HFF-Myc (cell line): ENCODE data around the gene LEPR.

ENCODE experiments used
- DNase-seq: peaks from one replicate; pipeline ENCODE4 v3.0.0-alpha.2; 2011; ENCODE audit warnings: low read depth; ENCODE audit errors: extremely low read depth
- H3K4me3 ChIP-seq: replicated peaks from 2 replicates; pipeline ENCODE4 v1.5.1; 2011; ENCODE audit warnings: low read depth, mild to moderate bottlenecking, control low read depth, low read length
- CTCF ChIP-seq: IDR thresholded peaks from 2 replicates; pipeline ENCODE4 v1.5.1; 2012; ENCODE audit warnings: mild to moderate bottlenecking, low read depth, low read length, control low read depth; ENCODE audit errors: missing control alignments

LEPR gene

DNA sequence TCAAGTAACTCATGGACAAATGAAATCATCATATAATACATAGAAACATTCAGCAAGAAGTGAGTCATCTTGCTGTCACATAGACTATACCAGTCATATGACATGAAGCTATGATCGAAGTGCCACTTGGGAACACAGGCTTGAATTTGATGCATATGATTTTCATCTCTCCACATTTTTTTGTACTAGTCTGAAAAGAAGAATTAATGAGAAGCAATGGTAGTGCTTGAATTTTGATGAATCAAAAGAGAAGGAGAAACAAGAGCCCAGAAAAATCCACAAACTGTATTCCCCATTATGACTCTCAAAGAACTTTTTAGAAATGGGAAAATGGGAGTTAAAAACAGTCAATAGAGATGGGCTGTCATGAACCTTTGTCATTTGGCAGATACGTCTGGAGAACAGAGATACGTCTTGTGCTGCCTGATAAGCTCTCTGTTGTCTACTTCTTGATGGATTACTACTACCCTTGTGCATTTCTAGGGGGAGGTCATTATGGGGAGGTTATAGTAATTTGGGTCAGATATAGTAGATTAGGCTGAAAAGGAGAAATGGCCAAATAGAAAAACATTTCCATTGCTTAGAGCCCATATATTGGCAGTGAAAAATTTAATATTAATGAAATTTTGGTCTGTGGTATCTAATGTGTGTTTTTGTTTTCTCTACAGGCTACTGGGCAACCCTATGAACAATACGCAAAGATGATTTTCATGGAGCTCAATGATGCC, 8.0 kb upstream of the LEPR start:
- TF ChIP-seq CTCF, result no peak
- DNase-seq, result no peak
- no peak overlapping the region for H3K4me3 ChIP-seq

DNA sequence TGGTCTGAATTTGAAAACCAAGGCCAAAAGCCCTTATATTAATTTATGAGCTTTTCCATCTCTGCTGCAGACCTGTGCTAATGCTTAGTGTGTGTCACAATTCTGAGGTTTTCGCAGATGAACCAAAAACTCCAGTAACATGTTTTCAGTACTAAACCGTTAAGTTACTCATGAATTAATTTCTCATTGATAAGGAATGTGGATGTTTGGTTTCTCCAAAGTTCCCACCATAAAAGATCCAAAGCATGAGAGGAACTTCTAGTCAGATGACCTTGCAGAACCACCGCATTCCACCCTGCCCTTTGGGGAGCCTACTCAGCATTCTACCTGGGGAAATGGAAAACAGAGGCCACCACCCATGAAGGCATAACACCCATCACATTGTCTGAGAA, 7.5 kb upstream of the LEPR start:
- H3K4me3 ChIP-seq, result no peak overlapping the region
- DNase-seq, result no peak
- TF ChIP-seq CTCF, result no peak

DNA sequence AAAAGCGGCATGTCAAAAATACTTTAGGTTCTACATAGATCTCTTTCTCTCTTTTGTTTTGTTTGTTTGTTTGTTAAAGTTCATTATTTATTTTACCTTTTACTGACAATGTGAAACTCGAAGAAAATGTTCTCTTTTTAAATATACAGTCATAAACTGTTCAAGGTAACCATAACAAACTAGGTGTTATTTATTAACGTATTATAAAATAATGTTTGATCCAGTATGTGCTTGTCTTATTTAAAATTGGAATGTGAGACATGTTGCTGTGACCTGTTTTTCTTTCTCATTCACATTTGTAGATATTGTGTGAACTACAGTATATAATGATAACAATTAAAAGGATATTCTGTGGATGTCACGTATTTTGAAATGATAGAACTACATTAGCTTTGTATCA, 5.9 kb upstream of the LEPR start:
- TF ChIP-seq CTCF, result no peak
- no peak for DNase-seq
- no peak overlapping the region for H3K4me3 ChIP-seq

GRCh38 chr1:65416767-65417166, 3.7 kb upstream of the LEPR start:
- no peak for TF ChIP-seq CTCF
- no peak for DNase-seq

DNA sequence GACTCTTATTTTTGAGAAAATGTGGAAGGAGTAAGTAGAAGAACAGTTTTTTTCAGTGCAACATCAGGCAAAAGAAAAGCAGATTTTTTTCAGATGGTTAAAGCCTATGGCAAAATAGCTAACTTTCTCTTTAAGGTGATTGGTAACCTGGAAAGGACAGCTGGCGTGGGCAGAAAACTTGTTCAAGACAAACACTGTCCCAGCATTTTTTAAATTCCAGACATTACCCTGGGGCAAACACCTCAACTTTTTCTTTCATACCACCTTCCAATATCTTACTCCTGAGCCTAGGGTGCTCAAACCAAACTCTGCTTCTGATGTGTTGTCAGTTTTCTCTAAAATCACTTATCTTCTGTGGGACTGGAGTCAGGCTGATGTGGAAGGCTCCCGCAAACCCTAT, 2.7 kb upstream of the LEPR start:
- no peak overlapping the region for H3K4me3 ChIP-seq
- TF ChIP-seq CTCF, result no peak
- no peak for DNase-seq

More at GRCh38 chr1:65416767-65417166, 3.7 kb upstream of the LEPR start:
- H3K4me3 ChIP-seq, result no peak overlapping the region

DNA sequence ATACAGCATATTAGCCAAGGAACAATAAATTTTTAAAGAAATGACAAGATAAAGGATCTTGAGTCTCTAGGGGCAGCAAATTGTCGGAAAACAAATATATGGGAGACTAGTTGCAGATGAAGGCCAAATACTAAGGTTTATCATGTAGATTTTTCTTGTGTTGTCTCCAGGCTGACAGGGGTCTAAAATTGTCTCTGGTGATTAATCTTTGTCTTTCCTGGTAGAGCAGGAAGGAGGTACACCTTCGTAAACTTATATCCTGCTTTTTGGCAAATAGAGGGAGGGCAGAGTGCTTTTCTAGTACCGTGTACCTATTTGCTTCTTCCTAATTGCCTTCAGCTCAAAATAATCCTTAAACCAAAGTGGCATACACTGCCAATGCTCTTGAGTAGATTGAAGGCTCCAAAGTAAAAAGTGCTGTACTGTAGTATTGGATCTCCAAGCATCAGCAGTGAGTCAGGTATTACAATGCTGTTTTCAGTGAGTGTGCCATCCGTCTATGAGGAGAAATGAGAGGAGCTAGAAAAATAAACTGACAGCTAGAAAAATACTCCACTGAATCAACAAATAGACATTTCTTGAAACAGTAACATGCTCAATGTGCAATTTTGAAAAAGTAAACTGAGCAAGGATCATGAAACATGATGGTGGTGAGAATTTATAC, 1.8 kb upstream of the LEPR start:
- no peak for TF ChIP-seq CTCF
- no peak overlapping the region for H3K4me3 ChIP-seq
- DNase-seq, result no peak
